SK-N-SH treated with all-trans-retinoic acid at 6 μM for 48 hours (cell line): ENCODE data around the gene MRPL12.

Experiments
- CSDC2 ChIP-seq: fragments of 250-450 bp; sonication (Bioruptor Pico); IDR thresholded peaks from 2 replicates; pipeline ENCODE4 v1.5.0; 2020; ENCODE audit warnings: mild to moderate bottlenecking, moderate library complexity
- ISL1 ChIP-seq: fragments of 250-450 bp; sonication (Bioruptor Pico); IDR thresholded peaks from 2 replicates; pipeline ENCODE4 v2.1.2; 2022; ENCODE audit warnings: mild to moderate bottlenecking, moderate library complexity
- PATZ1 ChIP-seq: fragments of 250-450 bp; sonication (Bioruptor Pico); IDR thresholded peaks from 2 replicates; pipeline ENCODE4 v1.8.0; 2020; ENCODE audit warnings: mild to moderate bottlenecking, moderate library complexity, borderline replicate concordance
- ZC3H10 ChIP-seq: fragments of 250-450 bp; sonication (Bioruptor Pico); IDR thresholded peaks from 2 replicates; pipeline ENCODE4 v1.5.1; 2021; ENCODE audit warnings: mild to moderate bottlenecking, moderate library complexity
- ZNF8 ChIP-seq: fragments of 450-650 bp; formaldehyde crosslinking; IDR thresholded peaks from 2 replicates; pipeline ENCODE4 v1.5.0; 2020; ENCODE audit warnings: mild to moderate bottlenecking, moderate library complexity
- TF ChIP-seq, protein P1 (sequence below): fragments of 250-450 bp; sonication (Bioruptor Pico); IDR thresholded peaks from 2 replicates; pipeline ENCODE4 v1.5.0; 2020; ENCODE audit warnings: mild to moderate bottlenecking, moderate library complexity

DNA sequence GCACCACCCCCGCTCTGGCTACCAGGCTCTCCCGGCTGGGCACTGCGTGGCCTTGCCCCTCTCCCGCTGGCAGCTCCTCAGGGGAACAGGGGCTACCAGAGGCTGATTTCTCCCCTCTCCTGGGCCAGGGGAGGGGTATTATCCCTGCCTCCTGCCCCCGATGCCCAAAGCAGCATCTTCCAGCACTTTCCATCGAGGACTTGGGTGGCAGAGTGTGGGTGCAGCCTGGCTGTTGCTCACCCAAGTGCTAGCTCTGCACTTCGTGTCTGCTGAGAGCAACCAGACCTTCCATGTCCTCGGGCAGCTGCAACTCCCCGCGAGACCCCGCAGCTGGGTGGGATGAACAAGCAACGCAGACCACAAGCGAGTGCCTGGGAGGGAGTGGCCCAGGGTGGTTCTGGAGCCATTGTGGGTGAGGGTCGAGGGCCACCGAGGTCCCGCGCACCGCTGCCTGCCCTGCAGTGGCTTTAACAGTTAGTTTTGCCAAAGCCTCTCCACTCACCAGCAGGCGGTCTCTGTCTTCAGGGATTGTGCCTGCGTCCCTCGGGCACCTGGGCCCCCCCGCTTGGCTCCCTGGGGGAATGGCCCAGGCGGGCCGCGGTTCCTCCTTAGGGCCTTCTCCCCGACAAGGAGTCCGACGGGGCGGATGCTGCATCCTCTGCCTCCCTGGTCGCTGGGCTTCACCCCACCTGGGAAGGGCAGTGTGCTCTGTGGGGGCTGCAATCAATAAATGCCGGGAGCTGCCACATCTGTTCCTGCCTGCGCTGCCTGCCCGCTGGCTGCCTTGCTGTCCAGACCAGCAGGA is 17.3 kb downstream of the MRPL12 start:
- no peak for TF ChIP-seq PATZ1 (CRISPR knock-in tag)
- no peak for TF ChIP-seq ISL1 (CRISPR knock-in tag)
- TF ChIP-seq, protein P1, sequence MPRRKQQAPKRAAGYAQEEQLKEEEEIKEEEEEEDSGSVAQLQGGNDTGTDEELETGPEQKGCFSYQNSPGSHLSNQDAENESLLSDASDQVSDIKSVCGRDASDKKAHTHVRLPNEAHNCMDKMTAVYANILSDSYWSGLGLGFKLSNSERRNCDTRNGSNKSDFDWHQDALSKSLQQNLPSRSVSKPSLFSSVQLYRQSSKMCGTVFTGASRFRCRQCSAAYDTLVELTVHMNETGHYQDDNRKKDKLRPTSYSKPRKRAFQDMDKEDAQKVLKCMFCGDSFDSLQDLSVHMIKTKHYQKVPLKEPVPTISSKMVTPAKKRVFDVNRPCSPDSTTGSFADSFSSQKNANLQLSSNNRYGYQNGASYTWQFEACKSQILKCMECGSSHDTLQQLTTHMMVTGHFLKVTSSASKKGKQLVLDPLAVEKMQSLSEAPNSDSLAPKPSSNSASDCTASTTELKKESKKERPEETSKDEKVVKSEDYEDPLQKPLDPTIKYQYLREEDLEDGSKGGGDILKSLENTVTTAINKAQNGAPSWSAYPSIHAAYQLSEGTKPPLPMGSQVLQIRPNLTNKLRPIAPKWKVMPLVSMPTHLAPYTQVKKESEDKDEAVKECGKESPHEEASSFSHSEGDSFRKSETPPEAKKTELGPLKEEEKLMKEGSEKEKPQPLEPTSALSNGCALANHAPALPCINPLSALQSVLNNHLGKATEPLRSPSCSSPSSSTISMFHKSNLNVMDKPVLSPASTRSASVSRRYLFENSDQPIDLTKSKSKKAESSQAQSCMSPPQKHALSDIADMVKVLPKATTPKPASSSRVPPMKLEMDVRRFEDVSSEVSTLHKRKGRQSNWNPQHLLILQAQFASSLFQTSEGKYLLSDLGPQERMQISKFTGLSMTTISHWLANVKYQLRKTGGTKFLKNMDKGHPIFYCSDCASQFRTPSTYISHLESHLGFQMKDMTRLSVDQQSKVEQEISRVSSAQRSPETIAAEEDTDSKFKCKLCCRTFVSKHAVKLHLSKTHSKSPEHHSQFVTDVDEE (CRISPR knock-in tag), result no peak
- TF ChIP-seq ZC3H10 (CRISPR knock-in tag), result no peak
- TF ChIP-seq CSDC2 (CRISPR knock-in tag), result no peak
- no peak for TF ChIP-seq ZNF8 (CRISPR knock-in tag)
